ENCODE measurements around the gene HSPB7. TPM values are rescaled to one million over a fixed set of nuclear protein-coding genes. Genes with fewer than 3 reads are reported as not detected.

The HSPB7 gene
- total RNA-seq, 3 donors from 2014 or later (not counting 1 experiment from before 2014, with no cell fraction given), result not detected

DNA sequence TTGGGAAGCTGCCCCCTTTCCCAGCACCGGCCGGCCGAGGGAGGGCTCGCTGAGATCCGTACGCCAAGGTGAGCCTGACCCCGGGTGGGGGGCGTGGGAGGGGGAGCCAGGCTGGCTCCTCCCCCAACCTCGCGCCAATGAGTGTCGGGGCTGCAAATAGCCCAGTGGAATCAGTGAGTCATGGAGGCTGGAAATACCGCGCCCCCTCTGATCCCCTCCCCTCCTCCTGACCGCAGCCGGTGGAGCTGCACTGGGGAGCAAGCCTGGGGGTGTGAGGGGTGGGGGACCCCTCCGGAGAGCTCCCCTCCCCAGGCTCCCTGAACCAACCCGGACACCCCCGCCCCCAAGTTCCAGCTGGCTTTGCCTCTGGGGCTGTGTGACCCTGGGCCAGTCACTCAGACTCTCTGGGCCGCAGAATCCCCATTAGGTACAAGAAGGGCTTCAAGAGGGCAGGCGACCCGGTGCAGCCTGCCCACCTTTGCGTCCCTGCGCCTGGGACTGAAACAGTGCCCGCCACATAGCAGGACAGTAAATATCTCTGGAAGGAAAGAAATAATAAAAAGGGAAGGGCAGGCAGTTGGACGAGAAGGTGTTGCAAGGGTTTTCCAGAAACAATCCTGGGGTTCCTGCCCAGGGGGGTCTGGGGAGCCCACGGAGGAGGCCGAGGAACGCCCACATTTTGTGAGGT, 4.5 kb downstream of the HSPB7 start:
- Mint-ChIP-seq H3K4me1 (peaks cover 0 to 11% of the 10 kb centered on the region in 2 donors), H3K4me3 (peak overlapping the region; percentile 31), H3K9me3 (no peaks in the 10 kb centered on the region), H3K27me3 (ENCODE audit: low read depth in 2 of 2) (no peaks in the 10 kb centered on the region), H3K36me3 (no peaks in the 10 kb centered on the region), H3K27ac (peak overlapping the region; percentile 26 to 87)
- Histone ChIP-seq H3K4me3 (ENCODE audit: low read length) (no peak overlapping the region), H3K4me1 (ENCODE audit: control insufficient read depth, insufficient read depth, low read length) (peaks cover 16% of the 10 kb centered on the region), H3K27me3 (ENCODE audit: control insufficient read depth, insufficient read depth, low read length) (no peaks in the 10 kb centered on the region), H3K9me3 (ENCODE audit: control insufficient read depth, insufficient read depth, low read length) (no peaks in the 10 kb centered on the region), H3K36me3 (ENCODE audit: control insufficient read depth, insufficient read depth, low read length) (no peaks in the 10 kb centered on the region), H3K27ac (ENCODE audit: low read length) (no peak overlapping the region)
- 34% methylated on average over 23 of the region's 28 CpGs for WGBS (ENCODE audit: insufficient coverage)
- ATAC-seq (peak in 2 of 3 donors; percentile 69 to 85), DNase-seq (peak; percentile 42 to 59)
- intact Hi-C loops (cut with micrococcal nuclease), result no loop called here
- TF ChIP-seq CTCF (IDR thresholded peaks at IDR 0.05), result no peak

DNA sequence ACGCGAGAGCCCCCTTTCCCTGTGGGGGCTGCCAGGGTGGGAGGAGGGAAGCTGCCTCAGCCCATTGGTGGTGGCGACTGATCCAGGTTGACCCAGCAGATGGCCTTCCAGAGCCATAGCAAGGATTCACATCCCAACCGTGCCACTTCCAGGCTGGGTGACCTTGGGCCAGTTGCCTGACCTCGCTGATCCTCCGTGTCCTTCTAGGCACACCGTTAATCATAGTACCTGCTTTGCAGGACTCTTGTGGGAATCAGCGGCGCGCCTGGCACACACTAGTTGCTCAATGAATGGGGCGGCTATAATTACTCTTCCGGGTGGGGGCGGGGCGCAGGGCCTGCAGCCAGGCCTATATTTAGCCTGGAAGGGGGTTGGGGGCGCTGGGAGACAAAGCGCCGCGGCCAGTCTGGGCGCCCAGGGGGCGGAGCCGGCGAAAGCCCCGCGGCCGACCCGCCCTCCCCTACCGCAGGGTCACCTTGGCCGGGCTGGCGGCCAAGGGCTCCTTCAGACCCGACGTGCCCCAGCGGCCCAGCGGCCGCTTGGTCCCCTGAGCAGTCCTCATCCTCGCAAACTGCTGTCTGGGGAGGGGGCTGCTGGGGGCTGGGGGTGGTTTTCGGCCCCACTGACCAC, 5.1 kb downstream of the HSPB7 start:
- Mint-ChIP-seq H3K4me3 (peak overlapping the region; percentile 47), H3K27me3 (ENCODE audit: low read depth in 2 of 2) (no peaks in the 10 kb centered on the region), H3K4me1 (peaks cover 0 to 11% of the 10 kb centered on the region in 2 donors), H3K36me3 (no peaks in the 10 kb centered on the region), H3K27ac (peak overlapping the region in 1 of 2 donors; percentile 87), H3K9me3 (no peaks in the 10 kb centered on the region)
- ATAC-seq (peak; percentile 38 to 62 (median 59)), DNase-seq (peak; percentile 43 to 44)
- peak overlapping the region; percentile 7 for H3K4me3 ChIP-seq (ENCODE audit: low read length)
- WGBS (ENCODE audit: insufficient coverage), result 4% methylated on average over 35 of the region's 36 CpGs
- intact Hi-C loops (cut with micrococcal nuclease), result no loop called here
- no peaks in the 10 kb centered on the region for H3K27me3 ChIP-seq (ENCODE audit: control insufficient read depth, insufficient read depth, low read length)
- H3K27ac ChIP-seq (ENCODE audit: low read length), result no peak overlapping the region
- no peak for TF ChIP-seq CTCF (IDR thresholded peaks at IDR 0.05)
- no peaks in the 10 kb centered on the region for H3K36me3 ChIP-seq (ENCODE audit: control insufficient read depth, insufficient read depth, low read length)
- no peaks in the 10 kb centered on the region for H3K9me3 ChIP-seq (ENCODE audit: control insufficient read depth, insufficient read depth, low read length)
- peaks cover 16% of the 10 kb centered on the region for H3K4me1 ChIP-seq (ENCODE audit: control insufficient read depth, insufficient read depth, low read length)

GRCh38 chr1:16011936-16012589, 5.8 kb downstream of the HSPB7 start:
- 97% methylated on average over 10 of the region's 11 CpGs for WGBS (ENCODE audit: insufficient coverage)
- intact Hi-C loops (cut with micrococcal nuclease), result no loop called here

More at GRCh38 chr1:16011936-16012589, 5.8 kb downstream of the HSPB7 start:
- Histone ChIP-seq H3K4me3 (ENCODE audit: low read length) (peak overlapping the region; percentile 7), H3K9me3 (ENCODE audit: control insufficient read depth, insufficient read depth, low read length) (no peaks in the 10 kb centered on the region), H3K27me3 (ENCODE audit: control insufficient read depth, insufficient read depth, low read length) (no peaks in the 10 kb centered on the region), H3K4me1 (ENCODE audit: control insufficient read depth, insufficient read depth, low read length) (peaks cover 16% of the 10 kb centered on the region), H3K27ac (ENCODE audit: low read length) (no peak overlapping the region), H3K36me3 (ENCODE audit: control insufficient read depth, insufficient read depth, low read length) (no peaks in the 10 kb centered on the region)
- H3K9me3 Mint-ChIP-seq, result no peaks in the 10 kb centered on the region
- peak overlapping the region; percentile 47 for H3K4me3 Mint-ChIP-seq
- H3K27me3 Mint-ChIP-seq (ENCODE audit: low read depth in 2 of 2), result no peaks in the 10 kb centered on the region
- no peak for TF ChIP-seq CTCF (IDR thresholded peaks at IDR 0.05)
- H3K36me3 Mint-ChIP-seq, result no peaks in the 10 kb centered on the region
- peak overlapping the region in 1 of 2 donors; percentile 87 for H3K27ac Mint-ChIP-seq
- no peak for DNase-seq
- ATAC-seq, result no peak
- peaks cover 0 to 11% of the 10 kb centered on the region in 2 donors for H3K4me1 Mint-ChIP-seq
